Stimulated activated CD4-positive, alpha-beta T cell treated with anti-CD3 and anti-CD28 coated beads, Interleukin-12 subunit alpha, Interleukin-12 subunit beta, amount 100 ng/mL, for 24 hours (primary cell): ENCODE results near the gene IFT25.

Source experiments
- DNase-seq, 2 experiments: peaks; one replicate each; pipeline ENCODE4 v3.0.0-alpha.2; 2020; ENCODE audit warnings: low read depth in 2 of 2

IFT25 gene

GRCh38 chr1:53929246-53929960 is 16.1 kb downstream of the IFT25 start:
- DNase-seq, result no peak

GRCh38 chr1:53927376-53927881 is 18.1 kb downstream of the IFT25 start:
- DNase-seq, result no peak

GRCh38 chr1:53919675-53920066 is 25.8 kb downstream of the IFT25 start:
- DNase-seq, result peak in 1 of 2 experiments; percentile 4

GRCh38 chr1:53918343-53918742 is 27.2 kb downstream of the IFT25 start:
- DNase-seq, result no peak

GRCh38 chr1:53913352-53914033 is 32.0 kb downstream of the IFT25 start:
- no peak for DNase-seq

GRCh38 chr1:53911442-53911841 is 34.1 kb downstream of the IFT25 start:
- no peak for DNase-seq

- no peak for DNase-seq
These were observed 35.6 kb downstream of the IFT25 start for GRCh38 chr1:53909946-53910345.

GRCh38 chr1:53906121-53906520 is 39.4 kb downstream of the IFT25 start:
- no peak for DNase-seq

- no peak for DNase-seq
These were observed 40.0 kb downstream of the IFT25 start for GRCh38 chr1:53905509-53905908.

GRCh38 chr1:53902235-53903138 is 43.0 kb downstream of the IFT25 start:
- no peak for DNase-seq

GRCh38 chr1:53899708-53900107 is 45.8 kb downstream of the IFT25 start:
- DNase-seq, result no peak

GRCh38 chr1:53899206-53899628 is 46.3 kb downstream of the IFT25 start:
- no peak for DNase-seq

GRCh38 chr1:53896635-53897229 is 48.8 kb downstream of the IFT25 start:
- no peak for DNase-seq

- DNase-seq, result no peak
These were observed 50.1 kb downstream of the IFT25 start for GRCh38 chr1:53895421-53895820.

GRCh38 chr1:53894644-53895043 is 50.9 kb downstream of the IFT25 start:
- no peak for DNase-seq

- no peak for DNase-seq
These were observed 51.4 kb downstream of the IFT25 start, which contains the start of gene DIO1 for GRCh38 chr1:53893999-53894636. DIO1 (plus strand) TSS chr1:53894187; CDS start chr1:53894211, 24 bp downstream.

- DNase-seq, result no peak
These were observed 52.6 kb downstream of the IFT25 start for GRCh38 chr1:53892911-53893310.

- no peak for DNase-seq
These were observed 53.8 kb downstream of the IFT25 start for GRCh38 chr1:53891678-53892077.

- DNase-seq, result no peak
These were observed 54.5 kb downstream of the IFT25 start for GRCh38 chr1:53891018-53891417.

GRCh38 chr1:53890522-53890941 is 55.0 kb downstream of the IFT25 start:
- no peak for DNase-seq
